Liver (tissue), 3 donors: ENCODE data around the gene DNAJC6.

Experiments used
- ATF3 ChIP-seq: IDR thresholded peaks from 2 replicates; pipeline ENCODE4 v1.6.1; 2016; ENCODE audit warnings: antibody characterized with exemption
- CTCF ChIP-seq: fragments of 150-350 bp; IDR thresholded peaks from 2 replicates; pipeline ENCODE4 v1.5.1; 2017; ENCODE audit warnings: improper control_type of control experiment, low read depth, low read length; ENCODE audit not compliant: missing input control
- EGR1 ChIP-seq, 2 donors: IDR thresholded peaks; 2 replicates each; pipeline ENCODE4 v1.6.1; 2016 to 2018; ENCODE audit warnings: antibody characterized with exemption in 2 of 2, low read depth in 2 of 2
- FOXA1 ChIP-seq: IDR thresholded peaks from 2 replicates; pipeline ENCODE4 v1.6.1; 2016; ENCODE audit warnings: antibody characterized with exemption
- FOXA2 ChIP-seq: IDR thresholded peaks from 2 replicates; pipeline ENCODE4 v1.6.1; 2016; ENCODE audit warnings: antibody characterized with exemption
- GABPA ChIP-seq, 2 donors: IDR thresholded peaks in 1 of 2; conservative IDR thresholded peaks in 1 of 2; 2 replicates each; pipeline ENCODE4 v1.6.1; 2016; ENCODE audit warnings: antibody characterized with exemption in 2 of 2, mild to moderate bottlenecking in 1 of 2, moderate library complexity in 1 of 2
- REST ChIP-seq: IDR thresholded peaks from 2 replicates; pipeline ENCODE4 v1.6.1; 2016; ENCODE audit warnings: antibody characterized with exemption, mild to moderate bottlenecking
- RXRA ChIP-seq, 2 donors: IDR thresholded peaks; 2 replicates each; pipeline ENCODE4 v1.6.1; 2017 to 2018; ENCODE audit warnings: antibody characterized with exemption in 2 of 2, mild to moderate bottlenecking in 1 of 2
- SP1 ChIP-seq: IDR thresholded peaks from 2 replicates; pipeline ENCODE4 v1.6.1; 2018; ENCODE audit warnings: antibody characterized with exemption, mild to moderate bottlenecking
- YY1 ChIP-seq: IDR thresholded peaks from 2 replicates; pipeline ENCODE4 v1.6.1; 2016; ENCODE audit warnings: antibody characterized with exemption, mild to moderate bottlenecking
- donor health status: healthy.
- donor health status: healthy.

GRCh38 chr1:65319754-65320153, 10.4 kb downstream of the DNAJC6 start:
- no peak for TF ChIP-seq EGR1 (IDR thresholded peaks at IDR 0.05; ENCODE audit: low read depth in 2 of 2)
- no peak for TF ChIP-seq CTCF
- TF ChIP-seq RXRA (IDR thresholded peaks at IDR 0.05), result no peak
- no peak for TF ChIP-seq SP1
- no peak for TF ChIP-seq REST
- TF ChIP-seq FOXA2, result no peak
- no peak for TF ChIP-seq YY1
- no peak for TF ChIP-seq FOXA1
- no peak for TF ChIP-seq GABPA (IDR thresholded peaks at IDR 0.05 in 1 of 2, conservative IDR thresholded peaks at IDR 0.05 in 1 of 2)
- no peak for TF ChIP-seq ATF3
